Trophoblast cell (in vitro differentiated cells and primary cell): ENCODE measurements around the gene AUTS2.

Experiments used
- DNase-seq, 2 donors: peaks; one replicate each; pipeline ENCODE4 v3.0.0-alpha.2; 2016
- H2AFZ ChIP-seq: 2 replicates; pipeline ENCODE4 v1.6.1; 2013; ENCODE audit warnings: low read length, moderate library complexity, mild to moderate bottlenecking; ENCODE audit not compliant: insufficient read depth, poor library complexity
- H2AK5ac ChIP-seq: 2 replicates; pipeline ENCODE4 v1.6.1; 2013; ENCODE audit warnings: mild to moderate bottlenecking, low read length
- H2BK120ac ChIP-seq: 2 replicates; pipeline ENCODE4 v1.6.1; 2013; ENCODE audit warnings: low read length, mild to moderate bottlenecking, moderate library complexity; ENCODE audit not compliant: insufficient read depth, poor library complexity
- H2BK12ac ChIP-seq: 2 replicates; pipeline ENCODE4 v1.6.1; 2013; ENCODE audit warnings: mild to moderate bottlenecking, low read length, moderate library complexity
- H2BK5ac ChIP-seq: 2 replicates; pipeline ENCODE4 v1.6.1; 2013; ENCODE audit warnings: low read length, low read depth, moderate library complexity, mild to moderate bottlenecking; ENCODE audit not compliant: poor library complexity
- H3K14ac ChIP-seq: 2 replicates; pipeline ENCODE4 v1.6.1; 2013; ENCODE audit warnings: mild to moderate bottlenecking, low read length
- H3K18ac ChIP-seq: 2 replicates; pipeline ENCODE4 v1.6.1; 2013; ENCODE audit warnings: mild to moderate bottlenecking, low read length
- H3K23ac ChIP-seq: 2 replicates; pipeline ENCODE4 v1.6.1; 2013; ENCODE audit warnings: low read length
- H3K27ac ChIP-seq: 2 replicates; pipeline ENCODE4 v1.5.1; 2013; ENCODE audit warnings: low read depth, mild to moderate bottlenecking, inconsistent platforms, low read length, moderate library complexity
- H3K27me3 ChIP-seq: 2 replicates; pipeline ENCODE4 v1.6.1; 2013; ENCODE audit warnings: inconsistent platforms, mild to moderate bottlenecking, low read length, moderate library complexity; ENCODE audit not compliant: insufficient read depth
- H3K36me3 ChIP-seq, 2 experiments: 1 replicate in 1 of 2; 2 replicates in 1 of 2; pipeline ENCODE4 v1.6.1; 2013; ENCODE audit warnings: low read length in 2 of 2, mild to moderate bottlenecking in 2 of 2, moderate library complexity in 1 of 2; ENCODE audit not compliant: insufficient read depth in 2 of 2, control insufficient read depth in 1 of 2
- H3K4ac ChIP-seq: 2 replicates; pipeline ENCODE4 v1.6.1; 2013; ENCODE audit warnings: low read depth, mild to moderate bottlenecking, low read length, moderate library complexity
- H3K4me1 ChIP-seq, 2 experiments: 1 replicate in 1 of 2; 2 replicates in 1 of 2; pipeline ENCODE4 v1.6.1; 2013; ENCODE audit warnings: low read length in 2 of 2, mild to moderate bottlenecking in 2 of 2, moderate library complexity in 1 of 2; ENCODE audit not compliant: insufficient read depth in 2 of 2, control insufficient read depth in 1 of 2
- H3K4me2 ChIP-seq: 2 replicates; pipeline ENCODE4 v1.6.1; 2013; ENCODE audit warnings: inconsistent platforms, mild to moderate bottlenecking, low read length, moderate library complexity
- H3K4me3 ChIP-seq: 2 replicates; pipeline ENCODE4 v1.5.1; 2013; ENCODE audit warnings: mild to moderate bottlenecking, low read depth, low read length, inconsistent platforms
- H3K79me1 ChIP-seq: one replicate; pipeline ENCODE4 v1.6.1; 2013; ENCODE audit warnings: low read length
- H3K79me2 ChIP-seq: 2 replicates; pipeline ENCODE4 v1.6.1; 2013; ENCODE audit warnings: low read length, mild to moderate bottlenecking; ENCODE audit not compliant: control insufficient read depth, insufficient read depth, poor library complexity
- H3K9ac ChIP-seq: 2 replicates; pipeline ENCODE4 v1.6.1; 2013; ENCODE audit warnings: mild to moderate bottlenecking, low read length
- H3K9me3 ChIP-seq: 2 replicates; pipeline ENCODE4 v1.6.1; 2013; ENCODE audit warnings: low read depth, mild to moderate bottlenecking, control low read depth, inconsistent platforms, low read length; ENCODE audit not compliant: insufficient read depth
- H4K12ac ChIP-seq: 2 replicates; pipeline ENCODE4 v1.6.1; 2013; ENCODE audit warnings: low read depth, mild to moderate bottlenecking, low read length, moderate library complexity
- H4K8ac ChIP-seq: 2 replicates; pipeline ENCODE4 v1.6.1; 2013; ENCODE audit warnings: low read depth, mild to moderate bottlenecking, low read length, moderate library complexity
- H4K91ac ChIP-seq: one replicate; pipeline ENCODE4 v1.6.1; 2013; ENCODE audit warnings: low read depth, mild to moderate bottlenecking, low read length, moderate library complexity
- WGBS: extraction: QIAGEN DNeasy Blood & Tissue Kit; methylation state at CpG from one replicate; pipeline ENCODE4 v1.1.7; 2013; ENCODE audit warnings: missing lambda C conversion rate; ENCODE audit not compliant: insufficient read length, insufficient coverage; ENCODE audit errors: extremely low coverage; 5-methylcytosine and 5-hydroxymethylcytosine counted together

Gene AUTS2

DNA sequence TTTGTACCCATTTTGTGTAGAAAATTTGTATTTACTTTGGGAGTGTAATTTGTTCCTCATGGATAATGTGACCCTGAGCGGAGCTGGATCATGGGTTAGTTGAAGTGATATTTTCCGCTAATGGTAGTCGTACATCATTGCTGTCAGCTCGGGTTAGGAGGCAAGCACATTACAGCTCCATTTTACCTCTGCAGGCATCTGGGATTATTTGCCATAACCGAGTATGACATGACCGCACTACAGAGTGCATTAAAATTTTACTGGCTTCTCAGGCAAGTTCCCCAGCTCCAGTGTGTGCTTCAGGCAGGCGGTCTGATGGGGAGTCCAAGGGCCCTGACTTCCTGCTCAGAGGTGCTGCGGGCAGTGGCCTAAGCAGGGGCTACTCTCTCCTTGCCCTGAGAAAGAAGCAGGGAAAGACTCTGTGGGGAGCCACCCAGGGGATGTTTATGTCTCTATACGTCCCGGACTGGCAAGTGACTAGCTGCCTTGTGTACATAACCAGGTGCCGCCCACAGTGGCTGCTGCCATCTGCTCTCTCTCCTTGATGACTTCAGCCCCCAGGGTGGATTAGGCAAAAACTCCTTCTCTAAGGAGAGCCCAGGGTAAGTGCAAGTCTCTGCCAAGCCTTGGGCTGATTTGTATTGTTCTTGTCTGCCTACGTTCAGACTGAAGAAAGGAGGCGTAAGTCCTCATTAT, 848.3 kb downstream of the AUTS2 start:
- no peak overlapping the region for H2AK5ac ChIP-seq
- H3K79me1 ChIP-seq: no peaks in the 10 kb centered on the region
- no peak overlapping the region for H4K8ac ChIP-seq
- no peak overlapping the region for H3K14ac ChIP-seq
- no peak overlapping the region for H3K18ac ChIP-seq
- no peak overlapping the region for H3K4ac ChIP-seq
- no peak for DNase-seq
- H2AFZ ChIP-seq: no peak overlapping the region
- H3K27ac ChIP-seq: no peak overlapping the region
- H3K4me3 ChIP-seq: no peak overlapping the region
- no peak overlapping the region for H2BK5ac ChIP-seq
- H3K36me3 ChIP-seq: no peaks in the 10 kb centered on the region
- H3K27me3 ChIP-seq: no peaks in the 10 kb centered on the region
- no peak overlapping the region for H4K91ac ChIP-seq
- H4K12ac ChIP-seq: no peak overlapping the region
- H3K9me3 ChIP-seq: no peaks in the 10 kb centered on the region
- H3K4me2 ChIP-seq: no peak overlapping the region
- H3K23ac ChIP-seq: no peak overlapping the region
- H3K79me2 ChIP-seq: no peaks in the 10 kb centered on the region
- H3K4me1 ChIP-seq: no peaks in the 10 kb centered on the region
- WGBS: no CpG with 5 or more reads among the region's 13 CpGs
- no peak overlapping the region for H2BK12ac ChIP-seq
- H2BK120ac ChIP-seq: no peak overlapping the region
- no peak overlapping the region for H3K9ac ChIP-seq

DNA sequence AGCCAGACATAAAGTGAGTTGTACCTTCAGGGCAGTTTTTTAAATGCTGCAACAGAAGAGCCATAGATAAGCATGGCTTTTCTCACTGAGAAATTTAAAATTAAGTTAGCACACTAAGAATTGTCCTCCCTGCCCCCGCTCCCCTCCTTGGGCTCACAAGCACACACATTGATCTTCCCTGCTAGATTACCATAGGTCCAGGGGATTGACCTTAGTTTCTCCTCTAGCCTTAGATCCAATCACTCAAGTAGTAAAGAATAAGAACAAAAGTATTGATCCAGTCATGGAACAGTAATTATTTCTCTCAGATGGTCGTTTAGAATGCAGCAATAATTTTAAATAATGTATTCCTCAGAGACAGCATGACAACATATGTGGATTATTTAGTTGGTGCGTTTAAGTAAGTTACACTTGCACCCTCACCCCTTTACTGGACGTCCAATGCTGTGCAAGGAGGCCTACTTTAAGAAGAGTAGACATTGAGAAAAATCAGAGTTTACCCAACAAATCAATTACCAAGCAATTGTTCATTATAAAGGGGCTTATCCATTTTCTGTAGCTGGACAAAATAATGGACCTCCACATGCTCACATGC, 850.1 kb downstream of the AUTS2 start:
- WGBS: no CpG with 5 or more reads among the region's 4 CpGs
- H3K23ac ChIP-seq: no peak overlapping the region
- H3K27me3 ChIP-seq: no peaks in the 10 kb centered on the region
- H2BK5ac ChIP-seq: no peak overlapping the region
- no peak overlapping the region for H4K12ac ChIP-seq
- H3K4me2 ChIP-seq: no peak overlapping the region
- no peak overlapping the region for H3K18ac ChIP-seq
- H2AFZ ChIP-seq: no peak overlapping the region
- H3K79me1 ChIP-seq: no peaks in the 10 kb centered on the region
- H4K8ac ChIP-seq: no peak overlapping the region
- no peak overlapping the region for H2AK5ac ChIP-seq
- no peak overlapping the region for H3K9ac ChIP-seq
- no peak overlapping the region for H3K4ac ChIP-seq
- no peak overlapping the region for H3K14ac ChIP-seq
- no peak overlapping the region for H3K27ac ChIP-seq
- H3K4me1 ChIP-seq: no peaks in the 10 kb centered on the region
- no peak overlapping the region for H4K91ac ChIP-seq
- no peaks in the 10 kb centered on the region for H3K36me3 ChIP-seq
- H2BK12ac ChIP-seq: no peak overlapping the region
- no peaks in the 10 kb centered on the region for H3K79me2 ChIP-seq
- H3K9me3 ChIP-seq: peaks cover under 1% of the 10 kb centered on the region
- no peak overlapping the region for H2BK120ac ChIP-seq
- no peak for DNase-seq
- H3K4me3 ChIP-seq: no peak overlapping the region

DNA sequence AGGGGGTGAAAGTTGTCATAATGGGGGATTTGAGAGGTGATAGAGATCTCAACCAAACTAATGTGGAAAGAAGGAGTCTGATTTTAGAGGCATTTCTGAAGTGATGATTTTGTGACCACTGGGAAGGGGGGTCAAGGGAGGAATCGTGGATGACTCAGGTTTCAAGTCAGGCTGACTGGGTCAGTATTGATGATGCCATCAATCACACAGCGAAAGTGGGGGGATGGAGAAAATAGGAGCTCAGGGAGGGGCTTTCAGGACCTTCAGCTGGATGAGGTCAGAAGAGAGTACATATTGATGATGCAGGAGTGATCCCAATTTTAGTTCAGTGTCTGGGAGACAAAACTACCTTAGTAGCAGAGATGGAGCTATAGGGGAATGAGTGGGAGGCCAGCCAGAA, 852.5 kb downstream of the AUTS2 start:
- no peak overlapping the region for H3K14ac ChIP-seq

DNA sequence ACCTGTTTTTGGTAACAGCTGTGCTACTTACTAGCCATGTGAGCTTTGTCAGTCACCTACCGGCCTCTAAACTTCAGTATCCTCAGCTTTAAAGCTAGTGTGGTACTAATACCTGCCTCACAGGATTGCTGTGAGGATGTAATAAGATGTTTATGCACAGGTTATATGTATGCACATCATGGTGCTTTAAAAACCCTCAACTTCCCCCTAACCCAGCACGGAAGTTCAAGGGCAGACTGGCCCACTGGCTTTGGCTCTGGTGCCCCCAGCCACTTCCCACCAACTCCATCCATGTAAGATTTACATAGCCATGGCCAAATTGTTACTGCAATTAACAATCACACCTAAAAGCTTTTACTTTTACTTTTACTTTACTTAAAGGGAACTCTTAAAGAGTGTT, 857.6 kb downstream of the AUTS2 start:
- no peak overlapping the region for H3K4me3 ChIP-seq
- no peak overlapping the region for H2AFZ ChIP-seq
- H4K12ac ChIP-seq: no peak overlapping the region
- H3K4me2 ChIP-seq: no peak overlapping the region
- H2BK120ac ChIP-seq: no peak overlapping the region
- H3K9ac ChIP-seq: no peak overlapping the region
- H3K14ac ChIP-seq: no peak overlapping the region
- H2AK5ac ChIP-seq: no peak overlapping the region
- no peak overlapping the region for H4K8ac ChIP-seq
- peaks cover 11% of the 10 kb centered on the region for H3K79me1 ChIP-seq
- no peak overlapping the region for H3K23ac ChIP-seq
- no peaks in the 10 kb centered on the region for H3K36me3 ChIP-seq
- H3K27me3 ChIP-seq: no peaks in the 10 kb centered on the region
- no peak overlapping the region for H2BK12ac ChIP-seq
- H2BK5ac ChIP-seq: no peak overlapping the region
- no peak overlapping the region for H3K4ac ChIP-seq
- WGBS: no CpG with 5 or more reads among the region's 2 CpGs
- H3K18ac ChIP-seq: no peak overlapping the region
- no peak overlapping the region for H4K91ac ChIP-seq
- no peak for DNase-seq
- peaks cover 5% of the 10 kb centered on the region for H3K9me3 ChIP-seq
- H3K4me1 ChIP-seq: peaks cover 19% of the 10 kb centered on the region in 2 experiments
- H3K79me2 ChIP-seq: no peaks in the 10 kb centered on the region
- no peak overlapping the region for H3K27ac ChIP-seq

More for the DNA sequence above, 852.5 kb downstream of the AUTS2 start:
- Histone ChIP-seq H2AFZ (no peak overlapping the region), H3K18ac (no peak overlapping the region), H4K91ac (no peak overlapping the region), H3K79me1 (no peaks in the 10 kb centered on the region), H3K9me3 (peaks cover 2% of the 10 kb centered on the region), H4K8ac (no peak overlapping the region), H3K79me2 (no peaks in the 10 kb centered on the region), H2BK12ac (no peak overlapping the region), H4K12ac (no peak overlapping the region), H3K4ac (no peak overlapping the region), H3K4me1 (no peaks in the 10 kb centered on the region), H3K23ac (no peak overlapping the region), H3K36me3 (no peaks in the 10 kb centered on the region), H3K4me3 (no peak overlapping the region), H2BK5ac (no peak overlapping the region), H3K27me3 (no peaks in the 10 kb centered on the region), H3K27ac (no peak overlapping the region), H3K4me2 (no peak overlapping the region), H2AK5ac (no peak overlapping the region), H2BK120ac (no peak overlapping the region), H3K9ac (no peak overlapping the region)
- WGBS: no CpG with 5 or more reads among the region's 2 CpGs
- no peak for DNase-seq
